Immature natural killer cell (primary cell): ENCODE measurements around the gene NUDT3. TPM values are rescaled to one million over a fixed set of nuclear protein-coding genes. Genes with fewer than 3 reads are reported as not detected.
"Not testable (repeated sequence)": the region's sequence is repeated elsewhere in the genome, so short reads cannot be mapped to it uniquely, and the experiment has no call there.

ENCODE experiments used
- DNase-seq, 3 donors: peaks; one replicate each; pipeline ENCODE4 v3.0.0; 2022; ENCODE audit warnings: mixed read lengths in 1 of 3
- H3K27ac Mint-ChIP-seq, 6 donors: one replicate each; pipeline ENCODE4 v1.8.0; 2020; ENCODE audit warnings: mixed read lengths in 6 of 6, mild to moderate bottlenecking in 5 of 6, inconsistent platforms in 4 of 6, moderate library complexity in 3 of 6
- H3K27me3 Mint-ChIP-seq, 3 donors: one replicate each; pipeline ENCODE4 v1.8.0; 2020 to 2021; ENCODE audit warnings: low read depth in 3 of 3, mild to moderate bottlenecking in 3 of 3, mixed read lengths in 3 of 3, moderate library complexity in 3 of 3, inconsistent platforms in 1 of 3
- H3K36me3 Mint-ChIP-seq, 3 donors: one replicate each; pipeline ENCODE4 v1.8.0; 2020; ENCODE audit warnings: mixed read lengths in 3 of 3, inconsistent platforms in 2 of 3, mild to moderate bottlenecking in 2 of 3
- H3K4me1 Mint-ChIP-seq, 2 donors: one replicate each; pipeline ENCODE4 v1.8.0; 2020; ENCODE audit warnings: inconsistent platforms in 2 of 2, mild to moderate bottlenecking in 2 of 2, mixed read lengths in 2 of 2, moderate library complexity in 1 of 2
- H3K4me3 Mint-ChIP-seq, 5 donors: one replicate each; pipeline ENCODE4 v1.8.0; 2020; ENCODE audit warnings: mild to moderate bottlenecking in 5 of 5, mixed read lengths in 5 of 5, inconsistent platforms in 3 of 5, moderate library complexity in 3 of 5
- H3K9me3 Mint-ChIP-seq, 6 donors: one replicate each; pipeline ENCODE4 v1.8.0; 2020; ENCODE audit warnings: mild to moderate bottlenecking in 6 of 6, mixed read lengths in 6 of 6, inconsistent platforms in 4 of 6, moderate library complexity in 3 of 6
- polyA plus RNA-seq, 3 donors: library from polyadenylated mRNA; unstranded; fragments of 300-500 nt; fragmentation: Illumina TruSeq; gene quantifications; one replicate each; pipeline ENCODE4 v1.2.3, GENCODE V29; 2021

NUDT3 gene
- polyA plus RNA-seq, 3 donors from 2014 or later: 5.0 to 10.3 (median 8.3) TPM

DNA sequence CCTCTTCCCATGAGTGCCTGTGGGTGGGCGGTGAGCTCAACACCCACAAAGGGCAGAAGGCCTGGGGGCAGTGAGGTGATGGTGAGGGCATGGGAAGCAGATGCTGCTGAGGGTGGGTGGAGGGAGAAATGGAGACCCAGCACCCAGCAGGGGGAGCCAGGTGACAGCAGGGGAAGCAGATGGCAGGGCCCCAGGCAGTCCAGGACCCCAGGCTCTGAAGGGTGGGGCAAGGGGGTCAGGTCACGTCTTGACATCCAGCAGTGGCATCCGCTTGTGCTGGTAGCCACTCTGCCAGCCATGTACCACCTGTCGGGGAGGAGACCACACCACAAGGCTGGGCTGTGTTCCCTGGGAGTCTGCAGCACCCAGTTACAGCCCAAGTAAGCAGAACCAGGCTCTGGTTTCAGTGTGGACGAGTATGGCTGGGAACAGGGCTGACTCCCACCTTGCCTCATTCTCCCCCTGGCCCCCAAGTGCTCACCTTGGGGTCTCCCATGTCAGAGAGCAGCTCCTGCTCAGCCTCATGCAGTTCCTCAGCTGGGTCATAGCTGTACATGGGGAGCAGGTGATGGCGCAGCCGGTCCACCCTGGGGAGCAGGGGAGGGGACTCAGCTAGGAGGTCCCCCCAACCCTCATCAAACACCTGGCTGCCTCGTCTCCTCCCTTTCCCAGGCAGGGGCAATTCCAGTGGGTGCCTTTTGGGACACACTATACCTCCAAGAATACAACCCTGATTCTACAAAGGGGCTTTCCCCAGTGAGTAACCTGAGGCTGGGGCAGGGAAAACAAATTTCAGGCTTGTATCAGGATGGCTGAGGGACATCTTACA is 145.7 kb downstream of the NUDT3 start:
- H3K27ac Mint-ChIP-seq: peak overlapping the region; percentile 43 to 96 (median 77)
- no peaks in the 10 kb centered on the region for H3K9me3 Mint-ChIP-seq
- H3K4me1 Mint-ChIP-seq: peaks cover 20 to 30% of the 10 kb centered on the region in 2 donors
- peaks cover 0 to 4% (median 0%) of the 10 kb centered on the region in 3 donors for H3K36me3 Mint-ChIP-seq
- DNase-seq: no peak
- peak overlapping the region in 3 of 5 donors; percentile 52 to 91 (median 66) for H3K4me3 Mint-ChIP-seq
- H3K27me3 Mint-ChIP-seq: peaks cover 2 to 8% (median 2%) of the 10 kb centered on the region in 3 donors

DNA sequence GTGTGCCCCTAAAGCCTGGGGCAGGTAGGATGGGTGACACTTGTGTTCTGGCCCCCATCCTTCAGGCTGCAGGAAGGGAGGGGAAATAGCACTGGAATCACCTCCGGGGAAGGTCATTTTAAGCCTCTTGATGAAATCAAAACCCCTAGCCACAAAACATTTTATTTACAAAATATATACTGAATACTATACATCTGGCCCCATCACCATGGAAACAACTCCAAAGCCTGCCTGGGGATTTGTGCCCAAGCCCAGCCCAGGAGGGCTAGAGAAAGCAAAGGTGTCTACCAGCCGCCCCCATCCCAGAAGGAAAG is 146.3 kb downstream of the NUDT3 start:
- H3K27ac Mint-ChIP-seq: peak overlapping the region in 4 of 6 donors; percentile 14 to 73 (median 44)
- H3K27me3 Mint-ChIP-seq: peaks cover 2 to 8% (median 2%) of the 10 kb centered on the region in 3 donors
- no peaks in the 10 kb centered on the region for H3K9me3 Mint-ChIP-seq
- peak overlapping the region in 2 of 5 donors; percentile 17 to 18 for H3K4me3 Mint-ChIP-seq
- DNase-seq: no peak
- peaks cover 0 to 9% (median 2%) of the 10 kb centered on the region in 3 donors for H3K36me3 Mint-ChIP-seq
- H3K4me1 Mint-ChIP-seq: peaks cover 20 to 30% of the 10 kb centered on the region in 2 donors

DNA sequence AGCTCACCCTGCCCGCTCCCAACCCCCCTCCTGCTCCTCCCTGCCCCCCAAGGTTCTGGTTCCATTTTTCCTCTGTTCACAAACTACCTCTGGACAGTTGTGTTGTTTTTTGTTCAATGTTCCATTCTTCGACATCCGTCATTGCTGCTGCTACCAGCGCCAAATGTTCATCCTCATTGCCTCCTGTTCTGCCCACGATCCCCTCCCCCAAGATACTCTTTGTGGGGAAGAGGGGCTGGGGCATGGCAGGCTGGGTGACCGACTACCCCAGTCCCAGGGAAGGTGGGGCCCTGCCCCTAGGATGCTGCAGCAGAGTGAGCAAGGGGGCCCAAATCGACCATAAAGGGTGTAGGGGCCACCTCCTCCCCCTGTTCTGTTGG is 146.7 kb downstream of the NUDT3 start:
- DNase-seq, H3K27me3 Mint-ChIP-seq, H3K9me3 Mint-ChIP-seq: not testable (repeated sequence)
- Mint-ChIP-seq H3K4me3 (peak overlapping the region in 2 of 5 donors; percentile 13 to 27), H3K36me3 (peaks cover 0 to 12% (median 7%) of the 10 kb centered on the region in 3 donors), H3K4me1 (peaks cover 20 to 30% of the 10 kb centered on the region in 2 donors), H3K27ac (peak overlapping the region in 2 of 6 donors; percentile 74 to 87)

DNA sequence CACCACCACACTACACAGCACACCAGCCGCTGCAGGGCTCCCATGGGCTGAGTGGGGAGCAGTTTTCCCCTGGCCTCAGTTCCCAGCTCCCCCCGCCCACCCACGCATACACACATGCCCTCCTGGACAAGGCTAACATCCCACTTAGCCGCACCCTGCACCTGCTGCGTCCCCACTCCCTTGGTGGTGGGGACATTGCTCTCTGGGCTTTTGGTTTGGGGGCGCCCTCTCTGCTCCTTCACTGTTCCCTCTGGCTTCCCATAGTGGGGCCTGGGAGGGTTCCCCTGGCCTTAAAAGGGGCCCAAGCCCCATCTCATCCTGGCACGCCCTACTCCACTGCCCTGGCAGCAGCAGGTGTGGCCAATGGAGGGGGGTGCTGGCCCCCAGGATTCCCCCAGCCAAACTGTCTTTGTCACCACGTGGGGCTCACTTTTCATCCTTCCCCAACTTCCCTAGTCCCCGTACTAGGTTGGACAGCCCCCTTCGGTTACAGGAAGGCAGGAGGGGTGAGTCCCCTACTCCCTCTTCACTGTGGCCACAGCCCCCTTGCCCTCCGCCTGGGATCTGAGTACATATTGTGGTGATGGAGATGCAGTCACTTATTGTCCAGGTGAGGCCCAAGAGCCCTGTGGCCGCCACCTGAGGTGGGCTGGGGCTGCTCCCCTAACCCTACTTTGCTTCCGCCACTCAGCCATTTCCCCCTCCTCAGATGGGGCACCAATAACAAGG is 147.3 kb downstream of the NUDT3 start:
- H3K27me3 Mint-ChIP-seq, H3K9me3 Mint-ChIP-seq, DNase-seq: not testable (repeated sequence)
- H3K4me3 Mint-ChIP-seq: peak overlapping the region in 2 of 5 donors; percentile 13 to 27
- H3K36me3 Mint-ChIP-seq: peaks cover 0 to 12% (median 7%) of the 10 kb centered on the region in 3 donors
- H3K4me1 Mint-ChIP-seq: peaks cover 20 to 31% of the 10 kb centered on the region in 2 donors
- peak overlapping the region in 3 of 6 donors; percentile 48 to 87 (median 74) for H3K27ac Mint-ChIP-seq

DNA sequence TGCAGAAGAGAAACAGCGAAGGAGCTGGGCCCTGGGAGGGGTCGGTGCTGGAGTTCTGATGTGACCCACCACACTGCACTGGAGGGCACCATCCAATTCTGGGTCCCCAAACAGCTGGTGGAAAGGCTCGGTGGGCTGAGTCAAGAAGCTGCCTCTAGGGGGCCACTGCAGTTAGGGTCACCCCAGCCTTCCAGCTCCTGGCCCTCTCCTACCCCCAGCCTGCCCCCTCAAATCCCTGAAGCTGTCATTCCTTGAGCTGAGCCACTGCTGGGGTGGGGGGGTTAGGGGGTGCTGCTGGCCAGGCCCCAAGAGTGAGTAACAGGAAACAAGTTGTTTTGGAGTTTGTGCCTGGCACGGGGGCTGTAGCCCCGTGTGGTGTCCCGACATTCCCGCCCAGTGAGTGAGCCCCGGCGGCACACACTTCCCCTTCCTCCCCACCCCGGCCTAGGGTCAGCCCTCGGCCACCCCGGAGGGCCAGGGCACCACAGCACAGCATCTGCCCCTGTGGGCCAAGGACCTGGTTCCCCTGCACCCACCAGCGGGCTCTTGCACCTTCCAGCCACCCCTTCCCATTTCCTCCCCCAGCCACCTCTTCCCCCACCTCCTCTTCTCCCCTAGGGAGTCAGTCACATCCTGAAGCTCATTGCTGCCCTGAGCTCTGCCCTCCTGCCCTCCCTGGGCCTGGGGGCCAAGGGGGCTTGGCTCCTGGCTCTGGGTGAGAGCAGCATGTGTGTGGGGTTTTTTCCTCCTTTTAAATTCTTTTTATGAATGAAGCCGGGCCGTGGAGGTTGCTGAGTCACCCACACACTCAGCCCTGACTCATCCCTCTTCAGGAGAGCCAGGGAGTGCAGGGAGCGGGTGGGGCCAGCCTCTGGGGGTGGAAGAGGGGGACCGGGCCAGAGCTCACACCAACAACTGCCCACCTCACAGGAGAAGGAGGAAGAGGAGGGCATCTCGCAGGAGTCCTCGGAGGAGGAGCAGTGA is 148.3 kb downstream of the NUDT3 start:
- no peak for DNase-seq
- peaks cover 2 to 8% (median 2%) of the 10 kb centered on the region in 3 donors for H3K27me3 Mint-ChIP-seq
- H3K9me3 Mint-ChIP-seq: no peaks in the 10 kb centered on the region
- H3K36me3 Mint-ChIP-seq: peaks cover 0 to 12% (median 7%) of the 10 kb centered on the region in 3 donors
- H3K4me3 Mint-ChIP-seq: no peak overlapping the region
- peaks cover 20 to 26% of the 10 kb centered on the region in 2 donors for H3K4me1 Mint-ChIP-seq
- H3K27ac Mint-ChIP-seq: peak overlapping the region in 2 of 6 donors; percentile 45 to 74

DNA sequence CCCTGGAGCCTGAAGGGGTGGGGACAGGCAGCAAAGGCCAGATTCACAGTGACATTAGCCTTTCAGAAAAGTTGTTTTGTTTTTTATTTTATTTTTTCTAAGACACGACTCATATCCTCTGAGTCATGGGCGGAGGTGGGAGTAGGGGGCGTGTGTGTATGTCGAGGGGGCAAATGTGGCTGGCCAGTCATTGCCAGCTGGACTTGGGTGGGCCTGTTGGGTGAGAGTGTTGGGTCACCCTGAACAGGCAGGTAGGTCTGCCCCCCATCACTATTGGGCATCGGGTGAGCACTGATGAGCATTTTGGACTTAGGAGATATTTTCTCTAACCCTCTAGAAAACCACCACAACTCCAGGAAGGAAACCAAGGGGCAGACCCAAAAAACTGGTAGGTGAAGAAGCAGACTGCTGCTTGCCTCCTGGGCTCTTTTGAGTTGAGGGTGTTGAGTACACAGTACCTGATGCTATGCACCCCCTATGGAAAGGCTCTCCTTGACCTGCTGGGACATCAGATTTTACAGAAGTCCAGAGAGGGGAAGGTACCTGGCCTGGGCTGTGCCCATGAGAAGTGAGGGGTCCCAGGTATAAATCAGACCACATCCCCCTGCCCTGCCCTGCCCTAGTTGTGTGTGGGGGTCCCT is 149.2 kb downstream of the NUDT3 start:
- H3K9me3 Mint-ChIP-seq: no peaks in the 10 kb centered on the region
- peaks cover 0 to 12% (median 7%) of the 10 kb centered on the region in 3 donors for H3K36me3 Mint-ChIP-seq
- peaks cover 26 to 30% of the 10 kb centered on the region in 2 donors for H3K4me1 Mint-ChIP-seq
- no peak overlapping the region for H3K4me3 Mint-ChIP-seq
- no peak for DNase-seq
- H3K27ac Mint-ChIP-seq: peak overlapping the region in 5 of 6 donors; percentile 16 to 74 (median 32)
- peaks cover 0 to 5% (median 3%) of the 10 kb centered on the region in 3 donors for H3K27me3 Mint-ChIP-seq

DNA sequence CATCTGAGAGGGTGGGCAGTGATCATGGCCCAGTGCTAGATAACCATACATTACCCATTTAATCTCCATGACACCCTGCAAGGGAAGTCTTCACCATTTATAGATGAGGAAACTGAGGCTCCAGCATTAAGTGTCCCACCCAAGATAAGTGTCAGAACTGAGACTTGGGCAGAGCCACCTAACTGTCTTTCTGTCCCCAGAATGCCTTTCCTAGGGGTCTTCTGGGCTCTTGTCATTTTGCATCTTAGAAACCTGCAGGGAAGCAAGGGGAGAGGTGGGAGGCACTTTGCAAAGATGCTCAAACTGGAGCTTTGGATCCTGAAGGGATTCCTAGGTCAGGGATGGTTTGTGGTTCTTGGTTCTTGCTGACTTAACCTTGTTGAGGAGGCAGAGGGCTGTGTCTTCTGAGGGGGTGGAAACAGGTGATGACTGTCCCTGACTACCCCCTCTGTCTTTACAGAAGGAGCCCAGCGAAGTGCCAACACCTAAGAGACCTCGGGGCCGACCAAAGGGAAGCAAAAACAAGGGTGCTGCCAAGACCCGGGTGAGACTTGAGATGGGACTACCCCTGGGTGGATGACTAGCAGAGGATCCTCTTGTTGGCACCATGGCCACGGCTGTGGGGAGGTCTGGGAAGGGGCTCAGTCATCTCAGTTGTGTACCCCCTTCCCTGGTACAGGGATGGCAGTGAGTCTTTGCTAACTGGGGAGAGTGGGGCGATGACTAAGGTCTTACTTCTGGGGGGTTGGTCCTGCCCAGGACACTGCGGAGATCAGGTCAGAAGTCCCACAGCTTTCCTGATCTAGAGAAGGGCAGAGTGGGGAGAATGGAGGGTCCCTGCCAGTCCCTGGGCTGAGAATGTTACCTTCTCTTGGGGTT is 150.0 kb downstream of the NUDT3 start:
- H3K36me3 Mint-ChIP-seq: peaks cover 0 to 12% (median 7%) of the 10 kb centered on the region in 3 donors
- H3K4me1 Mint-ChIP-seq: peaks cover 21 to 23% of the 10 kb centered on the region in 2 donors
- no peak for DNase-seq

DNA sequence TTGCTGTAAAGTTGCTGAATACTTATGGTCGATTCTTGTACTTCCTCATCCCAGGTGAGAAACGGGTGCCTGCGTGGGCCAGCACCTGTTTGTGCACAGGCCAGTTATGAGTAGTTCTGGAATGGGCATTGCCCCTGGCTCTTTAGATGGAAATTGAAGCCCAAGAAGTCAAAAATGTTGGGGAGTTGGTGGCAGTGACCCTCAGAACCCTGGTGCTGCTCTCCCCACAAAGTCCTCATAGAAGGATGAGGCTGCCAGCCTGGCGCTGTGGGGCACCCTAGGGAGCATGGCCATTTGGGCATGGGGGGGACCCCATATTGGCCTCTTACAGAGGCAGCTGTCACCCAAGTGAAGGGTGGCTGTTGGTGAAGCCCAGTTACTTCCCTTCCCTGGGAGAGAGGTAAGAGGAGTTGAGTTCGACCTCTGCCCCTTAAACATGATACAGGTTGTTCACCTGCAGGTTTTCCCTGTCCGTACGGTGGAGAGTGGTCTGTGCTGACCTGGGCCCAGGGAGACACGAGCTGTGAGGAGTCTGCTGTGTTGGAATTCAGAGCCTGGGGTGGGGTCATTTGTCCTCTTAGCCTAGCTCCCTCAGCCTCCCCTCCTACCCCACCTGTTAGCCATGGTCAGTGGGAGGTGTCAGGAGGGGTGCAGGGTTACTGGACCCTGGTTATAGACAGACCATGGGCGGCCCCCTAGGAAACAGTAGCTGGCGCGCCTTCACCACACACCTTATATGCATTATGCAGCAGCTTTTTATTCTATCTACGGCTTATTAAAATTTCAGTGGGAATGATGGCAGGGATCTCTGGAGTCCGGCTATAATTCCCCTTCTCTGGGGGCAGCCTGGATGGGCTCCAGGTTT is 150.9 kb downstream of the NUDT3 start:
- Mint-ChIP-seq H3K27me3 (peaks cover 2 to 10% (median 7%) of the 10 kb centered on the region in 3 donors), H3K36me3 (peaks cover 0 to 12% (median 7%) of the 10 kb centered on the region in 3 donors), H3K4me1 (peaks cover 21% of the 10 kb centered on the region in 2 donors), H3K9me3 (no peaks in the 10 kb centered on the region), H3K27ac (peak overlapping the region in 2 of 6 donors; percentile 10 to 35), H3K4me3 (no peak overlapping the region)
- DNase-seq: no peak

More for the DNA sequence above, 150.0 kb downstream of the NUDT3 start:
- Mint-ChIP-seq H3K27me3 (peaks cover 0 to 7% (median 5%) of the 10 kb centered on the region in 3 donors), H3K9me3 (no peaks in the 10 kb centered on the region), H3K27ac (peak overlapping the region in 4 of 6 donors; percentile 6 to 74 (median 30)), H3K4me3 (no peak overlapping the region)

DNA sequence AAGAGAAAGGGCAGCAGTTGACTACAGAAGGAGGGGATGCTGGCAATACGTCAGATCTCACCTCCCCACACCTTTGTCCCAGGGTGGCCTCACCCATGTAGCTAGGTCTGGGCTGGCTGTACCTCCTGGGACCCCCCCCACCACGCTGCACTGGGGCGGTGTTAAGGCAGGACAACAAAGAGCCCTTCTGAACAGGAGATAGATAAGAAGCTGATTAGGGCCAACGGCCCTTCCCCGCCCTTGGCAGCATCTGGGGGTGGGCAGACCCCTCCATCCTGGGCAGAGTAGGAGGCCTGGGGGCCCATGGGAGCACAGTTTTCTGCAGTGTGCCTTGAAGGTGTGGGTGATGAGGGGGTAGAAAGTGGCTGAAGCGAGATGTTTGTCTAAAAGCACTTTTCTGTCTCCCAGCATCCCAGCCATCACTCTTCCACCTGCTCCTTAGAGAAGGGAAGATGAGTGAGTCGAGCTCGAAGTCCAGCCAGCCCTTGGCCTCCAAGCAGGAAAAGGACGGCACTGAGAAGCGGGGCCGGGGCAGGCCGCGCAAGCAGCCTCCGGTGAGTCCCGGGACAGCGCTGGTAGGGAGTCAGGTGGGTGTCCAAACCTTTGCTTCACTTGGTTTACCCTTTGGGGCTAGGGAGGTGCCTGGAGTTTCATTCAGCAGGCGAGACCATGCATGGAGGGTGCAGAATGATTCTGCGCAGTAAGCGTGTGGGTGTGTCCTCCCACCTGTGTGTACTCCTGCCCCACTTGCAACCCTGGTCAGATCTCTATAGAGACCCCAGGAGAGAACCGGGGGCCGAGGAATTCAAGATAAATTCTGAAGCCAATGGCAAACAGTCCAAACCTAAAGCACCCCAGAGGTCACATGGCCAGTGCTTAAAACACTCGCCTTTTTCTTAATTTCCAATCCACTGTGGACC is 151.9 kb downstream of the NUDT3 start:
- peaks cover 7 to 18% (median 13%) of the 10 kb centered on the region in 3 donors for H3K27me3 Mint-ChIP-seq
- no peak overlapping the region for H3K4me3 Mint-ChIP-seq
- peaks cover 0 to 12% (median 7%) of the 10 kb centered on the region in 3 donors for H3K36me3 Mint-ChIP-seq
- H3K9me3 Mint-ChIP-seq: no peaks in the 10 kb centered on the region
- H3K27ac Mint-ChIP-seq: peak overlapping the region in 1 of 6 donors; percentile 7
- DNase-seq: no peak
- peaks cover 23 to 27% of the 10 kb centered on the region in 2 donors for H3K4me1 Mint-ChIP-seq

DNA sequence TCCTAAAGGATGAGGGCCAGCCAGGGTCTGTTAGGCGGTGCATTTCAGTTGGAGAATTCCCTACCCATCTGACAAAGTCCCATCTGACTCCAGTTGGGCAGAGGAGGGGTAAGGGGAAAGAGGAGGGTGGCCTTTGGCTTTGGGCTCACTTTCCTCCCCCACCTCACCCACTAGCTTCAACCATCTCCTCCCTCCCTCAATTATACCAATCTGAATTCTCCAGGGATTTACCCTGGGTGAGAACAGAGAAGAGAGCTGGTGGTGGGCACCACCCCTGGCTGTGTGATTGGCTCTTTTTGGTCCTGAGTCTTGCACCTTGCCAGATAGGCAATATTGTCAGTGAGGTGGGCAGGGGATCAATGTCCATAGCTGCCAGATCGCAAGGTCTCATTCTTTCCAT is 152.6 kb downstream of the NUDT3 start:
- Mint-ChIP-seq H3K9me3 (no peaks in the 10 kb centered on the region), H3K4me1 (peaks cover 23 to 27% of the 10 kb centered on the region in 2 donors), H3K4me3 (no peak overlapping the region), H3K36me3 (peaks cover 0 to 12% (median 7%) of the 10 kb centered on the region in 3 donors), H3K27me3 (peaks cover 7 to 18% (median 13%) of the 10 kb centered on the region in 3 donors), H3K27ac (peak overlapping the region in 1 of 6 donors; percentile 20)
- DNase-seq: no peak
